HUES48 (cell line): ENCODE results near the gene LRSAM1.
"Not testable (repeated sequence)": the region's sequence is repeated elsewhere in the genome, so short reads cannot be mapped to it uniquely, and the experiment has no call there.

Experiments used
- H3K27ac ChIP-seq: one replicate; pipeline ENCODE4 v1.7.0; 2013; ENCODE audit warnings: low read depth, low read length, inconsistent platforms
- H3K27me3 ChIP-seq: 2 replicates; pipeline ENCODE4 v1.6.1; 2013; ENCODE audit warnings: mild to moderate bottlenecking, low read length; ENCODE audit not compliant: control insufficient read depth, insufficient read depth
- H3K36me3 ChIP-seq: 2 replicates; pipeline ENCODE4 v1.6.1; 2013; ENCODE audit warnings: low read length; ENCODE audit not compliant: control insufficient read depth, insufficient read depth
- H3K4me1 ChIP-seq: 2 replicates; pipeline ENCODE4 v1.6.1; 2013; ENCODE audit warnings: mild to moderate bottlenecking, low read length; ENCODE audit not compliant: control insufficient read depth, insufficient read depth
- H3K4me3 ChIP-seq: 2 replicates; pipeline ENCODE4 v1.5.1; 2013; ENCODE audit warnings: mild to moderate bottlenecking, low read depth, low read length
- H3K9ac ChIP-seq: 2 replicates; pipeline ENCODE4 v1.6.1; 2013; ENCODE audit warnings: mild to moderate bottlenecking, low read depth, low read length, moderate library complexity
- H3K9me3 ChIP-seq: 2 replicates; pipeline ENCODE4 v1.6.1; 2013; ENCODE audit warnings: low read length; ENCODE audit not compliant: control insufficient read depth, insufficient read depth

The LRSAM1 gene

DNA sequence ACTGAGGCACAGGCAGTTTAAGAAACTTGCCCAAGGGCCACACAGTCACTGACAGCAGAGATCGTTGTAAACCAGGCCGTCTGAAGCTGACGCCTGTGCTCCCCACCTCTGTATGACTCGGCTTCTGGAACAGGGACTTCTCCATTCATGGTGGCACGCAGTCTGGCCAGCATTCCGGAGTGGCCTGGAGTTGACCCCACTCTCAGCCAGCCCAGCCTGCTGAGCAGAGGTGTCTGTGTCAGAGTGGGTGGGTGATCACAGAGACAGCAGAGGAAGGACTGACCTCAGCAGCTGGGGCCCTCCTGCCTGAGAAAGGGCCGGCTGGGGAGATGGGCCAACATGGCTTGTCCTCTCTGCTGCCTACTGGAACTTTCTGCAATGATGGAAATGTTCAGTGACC lies 12.6 kb downstream of the LRSAM1 start:
- H3K9ac ChIP-seq, result no peak overlapping the region
- H3K27ac ChIP-seq, result no peak overlapping the region
- no peaks in the 10 kb centered on the region for H3K9me3 ChIP-seq
- no peak overlapping the region for H3K4me3 ChIP-seq
- no peaks in the 10 kb centered on the region for H3K27me3 ChIP-seq
- H3K4me1 ChIP-seq, result no peaks in the 10 kb centered on the region
- peaks cover 60% of the 10 kb centered on the region for H3K36me3 ChIP-seq

DNA sequence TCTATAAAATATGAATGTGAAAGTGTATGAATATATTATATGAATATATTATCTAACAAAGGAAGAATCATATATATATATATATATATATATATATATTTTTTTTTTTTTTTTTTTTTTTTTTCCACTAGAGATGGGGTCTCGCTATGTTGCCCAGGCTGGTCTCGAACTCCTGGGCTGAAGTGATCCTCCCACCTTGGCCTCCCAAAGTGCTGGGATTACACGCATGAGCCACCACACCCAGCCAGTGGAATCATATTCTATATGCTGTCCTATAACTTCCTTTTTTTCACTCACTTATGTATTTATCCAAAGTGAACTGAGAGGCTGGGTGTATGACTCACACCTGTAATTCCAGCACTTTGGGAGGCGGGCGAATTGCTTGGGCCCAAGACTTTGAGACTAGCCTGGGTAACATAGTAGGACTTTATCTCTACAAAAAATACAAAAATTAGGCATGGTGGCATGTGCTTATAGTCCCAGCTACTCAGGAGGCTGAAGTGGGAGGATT lies 15.2 kb downstream of the LRSAM1 start:
- H3K27me3 ChIP-seq, H3K27ac ChIP-seq, H3K4me1 ChIP-seq: not testable (repeated sequence)

DNA sequence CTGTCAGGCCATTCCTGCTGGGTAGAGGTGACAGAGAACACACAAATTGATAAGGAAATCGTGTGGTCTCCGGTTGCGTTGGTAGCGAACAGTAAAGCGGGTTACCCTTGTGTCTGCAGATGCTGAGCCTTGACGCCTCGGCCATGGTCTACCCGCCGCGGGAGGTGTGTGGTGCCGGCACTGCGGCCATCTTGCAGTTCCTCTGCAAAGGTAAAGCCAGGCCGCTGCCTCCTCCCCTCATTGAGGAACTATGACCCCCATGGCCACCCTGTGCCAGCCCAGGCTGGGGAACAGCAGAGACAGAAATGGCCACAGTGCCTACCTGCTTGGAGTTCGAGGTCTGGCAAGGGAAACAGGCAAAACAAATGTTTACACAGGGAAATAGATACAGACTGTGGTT lies 16.3 kb downstream of the LRSAM1 start:
- Histone ChIP-seq H3K9me3 (no peaks in the 10 kb centered on the region), H3K36me3 (peaks cover 32% of the 10 kb centered on the region), H3K9ac (no peak overlapping the region), H3K27ac (no peak overlapping the region), H3K27me3 (no peaks in the 10 kb centered on the region), H3K4me3 (no peak overlapping the region), H3K4me1 (no peaks in the 10 kb centered on the region)

More for the DNA sequence above, 15.2 kb downstream of the LRSAM1 start:
- H3K9me3 ChIP-seq, H3K4me3 ChIP-seq, H3K9ac ChIP-seq: not testable (repeated sequence)
- H3K36me3 ChIP-seq, result peaks cover 44% of the 10 kb centered on the region

DNA sequence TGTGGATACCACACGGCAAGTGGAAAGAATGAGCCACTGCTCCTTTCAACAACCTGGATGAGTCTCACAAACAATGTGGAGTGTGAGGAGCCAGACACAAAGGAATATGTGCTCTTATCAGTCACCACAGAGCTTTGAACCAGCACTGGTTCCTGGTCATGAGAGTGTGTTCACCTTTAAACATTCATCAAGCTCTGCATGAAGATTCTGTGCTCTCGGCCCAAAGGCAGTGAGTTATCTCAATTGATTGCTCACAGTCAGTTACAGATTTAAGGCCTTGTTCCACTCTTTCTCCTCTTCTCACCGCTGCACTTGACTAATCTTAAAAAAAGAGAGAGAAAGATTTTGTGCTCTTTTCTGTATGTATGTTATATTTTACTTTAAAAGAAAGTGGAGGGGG lies 19.4 kb downstream of the LRSAM1 start:
- no peak overlapping the region for H3K9ac ChIP-seq
- H3K9me3 ChIP-seq, result no peaks in the 10 kb centered on the region
- H3K36me3 ChIP-seq, result peaks cover 23% of the 10 kb centered on the region
- no peak overlapping the region for H3K27ac ChIP-seq
- no peaks in the 10 kb centered on the region for H3K4me1 ChIP-seq
- H3K4me3 ChIP-seq, result no peak overlapping the region
- no peaks in the 10 kb centered on the region for H3K27me3 ChIP-seq

DNA sequence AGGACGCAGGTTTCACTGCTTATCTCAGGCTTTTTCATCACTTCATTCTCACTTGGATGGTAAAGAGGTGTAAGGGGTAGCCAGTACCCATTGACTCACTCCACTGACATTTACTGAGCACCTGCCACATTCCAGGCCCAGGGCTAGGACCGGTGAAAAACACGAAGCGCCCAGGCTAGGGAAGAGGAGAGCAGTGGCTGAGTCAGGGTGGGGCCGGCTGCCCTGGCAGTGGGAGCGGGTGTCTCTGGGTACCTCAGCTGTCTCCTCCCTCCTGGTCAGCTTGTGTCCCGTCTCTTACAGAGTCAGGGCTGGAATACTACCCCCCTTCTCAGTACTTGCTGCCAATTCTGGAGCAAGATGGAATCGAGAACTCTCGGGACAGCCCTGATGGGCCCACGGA lies 22.2 kb downstream of the LRSAM1 start:
- no peak overlapping the region for H3K27ac ChIP-seq
- no peaks in the 10 kb centered on the region for H3K27me3 ChIP-seq
- H3K36me3 ChIP-seq, result peaks cover 18% of the 10 kb centered on the region

DNA sequence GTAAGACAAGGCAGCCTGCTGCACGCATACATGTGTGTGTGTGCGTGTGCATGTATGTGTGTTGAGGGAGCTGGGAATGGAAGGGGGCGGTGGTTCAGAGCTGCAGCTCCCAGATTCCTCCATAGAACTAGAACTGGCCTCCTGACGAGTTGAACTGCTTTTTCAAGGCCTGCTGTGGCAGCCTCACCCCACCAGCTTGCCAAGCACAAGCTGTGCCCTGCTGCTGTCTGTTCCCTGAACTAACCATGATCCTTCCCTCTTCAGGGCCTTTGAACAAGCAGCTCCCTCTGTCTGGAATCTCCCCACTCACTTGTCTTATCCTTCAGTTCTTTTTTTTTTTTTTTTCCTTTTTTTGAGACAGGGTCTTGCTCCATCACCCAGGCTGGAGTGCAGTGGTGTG lies 22.6 kb downstream of the LRSAM1 start:
- H3K4me3 ChIP-seq, result no peak overlapping the region
- H3K9ac ChIP-seq, result no peak overlapping the region
- H3K27ac ChIP-seq, result no peak overlapping the region
- H3K9me3 ChIP-seq, result no peaks in the 10 kb centered on the region
- peaks cover 23% of the 10 kb centered on the region for H3K36me3 ChIP-seq
- no peaks in the 10 kb centered on the region for H3K4me1 ChIP-seq
- H3K27me3 ChIP-seq, result no peaks in the 10 kb centered on the region

More for the DNA sequence above, 22.2 kb downstream of the LRSAM1 start:
- H3K4me3 ChIP-seq, result no peak overlapping the region
- no peak overlapping the region for H3K9ac ChIP-seq
- H3K9me3 ChIP-seq, result no peaks in the 10 kb centered on the region
- H3K4me1 ChIP-seq, result no peaks in the 10 kb centered on the region

DNA sequence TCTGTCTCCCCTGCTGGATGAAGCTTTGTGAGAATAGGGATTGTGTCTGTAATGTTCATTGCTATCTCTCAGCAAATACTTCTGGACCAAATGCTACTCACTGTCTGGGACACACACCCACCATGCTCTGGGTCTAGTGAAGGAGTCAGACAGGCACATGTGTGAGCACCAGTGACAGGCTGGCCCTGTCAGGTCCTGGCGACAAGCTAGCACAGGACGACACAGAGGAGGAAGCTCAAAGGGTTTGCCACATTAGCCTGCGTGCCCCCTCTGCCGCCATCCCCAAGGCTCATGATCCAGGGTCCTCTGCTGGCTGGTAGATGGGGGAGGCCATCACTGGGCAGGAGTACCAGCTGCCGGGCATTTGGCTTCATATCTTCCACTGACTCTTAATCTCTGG lies 23.3 kb downstream of the LRSAM1 start:
- Histone ChIP-seq H3K4me3 (no peak overlapping the region), H3K9me3 (no peaks in the 10 kb centered on the region), H3K9ac (no peak overlapping the region), H3K27me3 (no peaks in the 10 kb centered on the region), H3K36me3 (peaks cover 29% of the 10 kb centered on the region), H3K4me1 (no peaks in the 10 kb centered on the region), H3K27ac (no peak overlapping the region)

DNA sequence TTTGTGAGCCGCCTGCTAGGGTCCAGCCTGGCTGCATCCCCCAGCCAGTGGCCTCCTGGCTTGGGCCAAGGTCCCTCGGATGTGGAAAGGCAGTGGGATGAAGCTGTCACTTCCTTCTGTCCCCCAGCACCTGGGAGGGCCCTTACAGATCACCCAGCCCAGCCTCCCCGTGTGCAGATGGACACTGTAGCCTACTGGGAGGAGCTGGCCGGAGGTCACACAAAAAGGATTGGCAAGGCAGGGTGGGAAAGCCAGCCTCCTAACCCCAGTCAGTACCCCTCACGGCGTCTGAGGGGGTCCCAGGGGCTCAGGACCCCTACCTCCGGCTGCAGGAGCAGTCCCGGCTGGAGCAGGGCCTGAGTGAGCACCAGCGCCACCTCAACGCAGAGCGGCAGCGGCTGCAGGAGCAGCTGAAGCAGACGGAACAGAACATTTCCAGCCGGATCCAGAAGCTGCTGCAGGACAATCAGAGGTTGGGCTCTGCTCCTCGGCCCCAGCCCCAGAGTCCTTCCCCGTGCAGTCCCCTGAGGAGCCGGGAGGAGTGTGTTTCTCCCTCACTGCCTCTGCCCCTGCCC lies 28.3 kb downstream of the LRSAM1 start:
- no peaks in the 10 kb centered on the region for H3K4me1 ChIP-seq
- no peak overlapping the region for H3K4me3 ChIP-seq
- no peak overlapping the region for H3K27ac ChIP-seq
- H3K9me3 ChIP-seq, result no peaks in the 10 kb centered on the region
- H3K36me3 ChIP-seq, result peaks cover 62% of the 10 kb centered on the region
- H3K9ac ChIP-seq, result no peak overlapping the region
- H3K27me3 ChIP-seq, result no peaks in the 10 kb centered on the region

DNA sequence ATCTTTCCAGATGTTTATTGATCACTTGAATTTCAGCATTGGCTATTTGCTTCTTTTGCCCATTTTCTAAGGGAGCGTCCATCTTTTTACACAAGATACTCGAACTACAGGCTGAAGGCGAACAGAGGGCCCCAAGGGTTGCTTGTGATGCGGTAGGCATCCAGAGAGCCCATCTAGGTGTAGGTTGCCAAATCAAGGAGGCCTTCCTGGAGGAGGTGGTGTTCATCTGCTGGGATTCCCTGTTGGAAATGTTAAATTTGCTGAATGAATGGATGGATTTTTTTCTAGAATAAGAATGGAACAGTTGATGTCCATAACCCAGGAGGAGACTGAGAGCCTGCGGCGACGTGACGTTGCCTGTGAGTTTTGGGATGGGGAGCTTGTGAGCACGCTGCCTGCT lies 31.4 kb downstream of the LRSAM1 start:
- no peaks in the 10 kb centered on the region for H3K9me3 ChIP-seq
- no peak overlapping the region for H3K4me3 ChIP-seq
- no peaks in the 10 kb centered on the region for H3K4me1 ChIP-seq
- no peak overlapping the region for H3K9ac ChIP-seq
- H3K36me3 ChIP-seq, result peaks cover 76% of the 10 kb centered on the region
- H3K27ac ChIP-seq, result no peak overlapping the region
- no peaks in the 10 kb centered on the region for H3K27me3 ChIP-seq

DNA sequence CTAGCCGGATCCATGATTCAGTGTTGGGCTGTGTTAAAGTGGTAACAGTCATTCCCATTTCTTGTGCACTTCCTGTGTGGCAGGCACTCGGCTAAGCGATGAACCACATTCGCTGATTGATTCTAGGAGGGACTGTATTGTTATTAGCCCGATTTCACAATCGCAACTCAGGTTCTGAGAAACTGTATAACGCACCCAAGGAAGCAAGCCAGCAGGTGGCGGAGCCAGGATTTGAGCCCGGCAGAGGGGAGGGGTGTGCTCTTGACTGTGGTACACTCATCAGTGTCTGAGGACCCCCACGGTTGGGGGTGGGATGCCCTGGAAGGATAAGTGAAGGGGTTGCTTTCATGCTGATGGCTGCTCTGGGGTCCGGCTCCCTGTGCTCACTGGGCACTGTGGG lies 34.7 kb downstream of the LRSAM1 start:
- no peak overlapping the region for H3K4me3 ChIP-seq
- no peaks in the 10 kb centered on the region for H3K9me3 ChIP-seq
- no peak overlapping the region for H3K27ac ChIP-seq
- no peak overlapping the region for H3K9ac ChIP-seq
- H3K4me1 ChIP-seq, result no peaks in the 10 kb centered on the region; the same call in 1 of the 2 replicates
- peaks cover 60% of the 10 kb centered on the region for H3K36me3 ChIP-seq
- no peaks in the 10 kb centered on the region for H3K27me3 ChIP-seq

DNA sequence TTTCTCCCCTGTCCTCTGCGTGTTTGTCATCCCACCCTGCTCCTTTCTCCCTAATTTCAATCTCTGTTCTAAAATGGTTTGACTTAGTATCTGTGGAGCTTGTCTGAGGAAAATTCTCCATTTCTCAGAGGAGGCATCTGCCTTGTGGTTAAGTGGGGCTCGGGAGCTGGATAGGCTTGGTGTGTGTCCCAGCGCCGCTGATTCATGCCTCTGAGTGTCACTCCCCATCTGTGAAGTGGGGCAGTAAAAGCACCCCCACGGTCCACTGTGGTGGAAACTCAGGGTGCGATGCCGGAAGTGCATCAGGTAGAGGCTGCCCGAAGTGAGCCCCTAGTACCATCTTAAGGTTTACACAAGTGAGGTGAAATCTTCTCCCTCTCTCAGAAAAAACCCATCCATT lies 37.6 kb downstream of the LRSAM1 start:
- H3K36me3 ChIP-seq, result peaks cover 58% of the 10 kb centered on the region
- H3K9ac ChIP-seq, result no peak overlapping the region
- H3K27ac ChIP-seq, result no peak overlapping the region
- no peaks in the 10 kb centered on the region for H3K9me3 ChIP-seq
- H3K27me3 ChIP-seq, result no peaks in the 10 kb centered on the region
- no peak overlapping the region for H3K4me3 ChIP-seq
- no peaks in the 10 kb centered on the region; the same call in 1 of the 2 replicates for H3K4me1 ChIP-seq
